Cerebellar cortex (tissue), 1 donor: ENCODE results near the gene VAMP8.
"Not testable (repeated sequence)": the region's sequence is repeated elsewhere in the genome, so short reads cannot be mapped to it uniquely, and the experiment has no call there.

ENCODE experiments used
- DNase-seq: peaks from one replicate; pipeline ENCODE4 v3.0.0-alpha.2; 2015; ENCODE audit warnings: low spot score

The VAMP8 gene

DNA sequence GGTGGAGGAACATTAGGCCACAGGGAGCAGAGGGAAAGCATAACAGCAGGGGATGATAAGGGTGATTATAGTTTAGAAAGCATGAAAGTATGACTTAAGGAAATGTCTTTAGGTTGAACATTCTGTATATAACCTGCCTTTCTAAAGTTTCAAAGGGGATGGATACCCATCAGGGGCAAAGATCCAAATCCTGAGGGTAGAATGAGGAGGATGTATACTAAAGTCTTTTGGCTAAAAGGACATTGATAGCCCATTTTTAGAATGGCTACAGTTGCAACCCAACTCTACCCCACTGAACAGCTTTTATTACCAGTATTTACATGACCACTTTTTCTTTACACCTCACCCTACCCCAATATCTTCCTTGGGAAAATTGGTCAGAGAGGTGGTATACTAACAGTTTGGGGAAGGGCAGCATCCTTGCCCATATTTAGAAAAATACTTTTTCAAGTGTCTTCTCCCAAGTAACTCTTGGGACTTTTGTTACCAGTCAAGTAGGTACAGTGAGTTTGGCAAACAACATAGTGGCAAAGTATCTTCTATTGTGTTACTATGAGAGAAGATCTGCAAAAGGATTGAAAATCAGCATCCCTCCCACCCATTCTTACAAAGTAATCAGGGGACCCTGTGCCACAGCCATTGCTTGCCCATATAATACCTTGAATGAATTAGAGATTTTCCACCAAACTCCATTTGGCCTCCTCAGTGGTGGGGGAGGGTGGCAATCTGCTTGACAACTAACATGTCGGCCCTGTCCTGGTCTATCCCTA is 30.1 kb upstream of the VAMP8 start:
- no peak for DNase-seq

DNA sequence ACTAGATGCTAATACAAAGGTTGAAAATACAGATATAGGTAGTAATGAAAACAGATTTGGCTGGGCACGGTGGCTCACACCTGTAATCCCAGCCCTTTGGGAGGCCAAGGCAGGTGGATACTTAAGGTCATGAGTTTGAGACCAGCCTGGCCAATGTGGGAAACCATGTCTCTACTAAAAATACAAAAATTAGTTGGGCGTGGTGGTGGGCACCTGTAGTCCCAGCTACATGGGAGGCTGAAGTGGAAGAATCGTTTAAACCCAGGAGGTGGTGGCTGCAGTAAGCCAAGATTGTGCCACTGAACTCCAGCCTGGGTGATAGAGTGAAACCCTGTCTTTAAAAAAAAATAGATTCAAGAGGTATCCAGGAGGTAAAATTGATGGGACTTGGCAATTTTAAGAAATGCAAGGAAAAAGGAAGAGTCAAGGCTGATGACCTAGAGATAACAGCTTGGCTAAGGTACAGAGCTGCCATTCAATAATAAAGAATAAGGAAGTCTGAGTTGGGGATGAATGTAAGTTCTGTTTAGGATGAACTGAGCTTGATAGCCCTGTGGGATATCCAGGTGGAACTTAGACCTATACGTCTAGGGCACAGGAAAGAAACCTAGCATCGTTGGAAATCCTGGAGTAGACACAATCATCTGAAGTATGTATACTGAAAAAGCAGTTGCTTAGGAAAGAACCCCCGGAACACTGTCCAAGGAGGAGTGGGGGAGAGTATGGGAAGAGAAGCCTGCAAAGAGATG is 29.4 kb upstream of the VAMP8 start:
- no peak for DNase-seq

DNA sequence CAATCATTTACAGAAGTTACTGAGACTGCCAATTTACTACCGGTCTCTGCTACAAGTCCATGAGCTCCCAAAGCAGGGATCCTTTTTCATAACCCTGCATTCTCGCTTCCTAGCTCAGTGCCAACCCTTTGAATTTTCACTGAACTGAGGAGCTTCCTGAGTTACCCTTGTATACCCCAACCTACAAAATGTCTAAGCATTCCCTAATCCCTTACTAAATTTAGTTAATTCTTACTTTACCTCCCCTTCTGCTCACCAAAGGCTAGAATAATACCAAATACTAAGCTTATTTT is 28.8 kb upstream of the VAMP8 start:
- DNase-seq = no peak

GRCh38 chr2:85549095-85549494 is 28.3 kb upstream of the VAMP8 start:
- DNase-seq = no peak

- DNase-seq = no peak
Measured at GRCh38 chr2:85549826-85550225, 27.6 kb upstream of the VAMP8 start.

DNA sequence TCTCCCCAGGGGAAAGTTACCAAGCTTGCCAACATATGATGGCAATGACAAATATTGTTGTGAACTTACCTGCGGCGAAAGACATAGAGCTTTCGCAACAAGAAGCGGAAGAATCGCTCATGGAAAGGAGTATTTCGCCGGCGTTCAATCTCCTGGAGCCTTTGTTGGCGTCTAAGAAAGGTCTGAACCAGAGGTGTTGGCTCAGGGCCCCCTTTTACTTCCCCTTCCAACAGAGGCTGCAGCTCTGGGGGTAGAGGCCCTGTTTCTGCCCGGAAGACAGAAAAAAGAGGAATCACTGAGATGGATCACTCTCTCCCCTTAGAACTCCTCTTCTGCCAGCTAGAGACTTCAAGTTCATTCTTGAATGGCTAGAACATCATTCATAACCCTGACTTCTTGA is 26.9 kb upstream of the VAMP8 start:
- no peak for DNase-seq

- peak; percentile 92 for DNase-seq
Measured at GRCh38 chr2:85551698-85552678, 25.4 kb upstream of the VAMP8 start.

DNA sequence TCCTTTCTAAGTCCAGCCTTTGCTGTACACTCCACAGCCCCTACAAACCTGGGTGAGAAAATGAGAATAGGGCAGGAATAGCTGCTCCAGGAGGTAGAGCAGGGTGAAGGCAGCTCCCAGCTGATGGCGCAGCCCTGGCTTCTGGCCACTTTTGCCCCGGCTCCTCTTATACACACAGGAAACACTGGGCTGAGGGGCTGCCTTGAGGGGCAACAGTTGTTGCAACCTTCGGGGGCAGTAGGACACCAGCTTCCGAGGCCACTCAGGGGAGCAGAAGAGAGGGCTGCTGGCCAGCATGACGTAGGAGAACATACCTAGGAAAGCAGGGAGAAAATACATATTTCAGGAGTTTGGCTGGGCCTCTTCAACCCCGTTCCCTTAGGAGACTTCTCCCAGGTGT is 24.2 kb upstream of the VAMP8 start:
- DNase-seq = no peak

- no peak for DNase-seq
Measured at GRCh38 chr2:85554980-85555612, 22.3 kb upstream of the VAMP8 start.

DNA sequence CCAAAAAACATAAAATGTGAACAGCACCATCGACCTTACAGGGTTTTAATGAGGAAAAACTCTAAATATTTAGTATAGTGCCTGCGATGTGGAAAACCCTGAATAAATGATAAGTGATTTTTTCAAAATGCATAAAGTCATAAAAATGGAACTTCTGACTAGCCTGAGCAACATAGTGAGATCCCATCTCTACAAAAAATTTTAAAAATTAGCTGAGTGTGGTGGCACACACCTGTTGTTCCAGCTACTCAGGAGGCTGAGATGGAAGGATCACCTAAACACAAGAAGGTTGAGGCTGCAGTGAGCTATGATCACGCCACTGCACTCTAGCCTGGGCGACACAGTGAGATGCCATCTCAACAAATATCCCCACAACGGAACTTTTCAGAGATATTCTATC is 20.3 kb upstream of the VAMP8 start:
- DNase-seq = no peak

GRCh38 chr2:85558160-85558559 is 19.2 kb upstream of the VAMP8 start:
- DNase-seq = no peak

DNA sequence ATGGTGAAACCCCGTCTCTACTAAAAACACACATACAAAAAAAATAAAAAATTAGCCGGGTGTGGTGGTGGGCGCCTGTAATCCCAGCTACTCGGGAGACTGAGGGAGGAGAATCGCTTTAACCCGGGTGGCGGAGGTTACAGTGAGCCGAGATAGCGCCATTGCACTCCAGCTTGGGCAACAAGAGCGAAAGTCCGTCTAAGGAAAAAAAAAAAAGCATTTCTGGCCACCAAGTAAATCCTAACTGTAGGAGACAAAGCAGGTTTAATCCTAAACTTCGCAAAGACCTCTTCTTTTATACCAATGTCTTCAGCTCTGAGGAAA is 17.0 kb upstream of the VAMP8 start:
- not testable (repeated sequence) for DNase-seq

- DNase-seq = no peak
Measured at GRCh38 chr2:85560812-85561279, 16.5 kb upstream of the VAMP8 start.

DNA sequence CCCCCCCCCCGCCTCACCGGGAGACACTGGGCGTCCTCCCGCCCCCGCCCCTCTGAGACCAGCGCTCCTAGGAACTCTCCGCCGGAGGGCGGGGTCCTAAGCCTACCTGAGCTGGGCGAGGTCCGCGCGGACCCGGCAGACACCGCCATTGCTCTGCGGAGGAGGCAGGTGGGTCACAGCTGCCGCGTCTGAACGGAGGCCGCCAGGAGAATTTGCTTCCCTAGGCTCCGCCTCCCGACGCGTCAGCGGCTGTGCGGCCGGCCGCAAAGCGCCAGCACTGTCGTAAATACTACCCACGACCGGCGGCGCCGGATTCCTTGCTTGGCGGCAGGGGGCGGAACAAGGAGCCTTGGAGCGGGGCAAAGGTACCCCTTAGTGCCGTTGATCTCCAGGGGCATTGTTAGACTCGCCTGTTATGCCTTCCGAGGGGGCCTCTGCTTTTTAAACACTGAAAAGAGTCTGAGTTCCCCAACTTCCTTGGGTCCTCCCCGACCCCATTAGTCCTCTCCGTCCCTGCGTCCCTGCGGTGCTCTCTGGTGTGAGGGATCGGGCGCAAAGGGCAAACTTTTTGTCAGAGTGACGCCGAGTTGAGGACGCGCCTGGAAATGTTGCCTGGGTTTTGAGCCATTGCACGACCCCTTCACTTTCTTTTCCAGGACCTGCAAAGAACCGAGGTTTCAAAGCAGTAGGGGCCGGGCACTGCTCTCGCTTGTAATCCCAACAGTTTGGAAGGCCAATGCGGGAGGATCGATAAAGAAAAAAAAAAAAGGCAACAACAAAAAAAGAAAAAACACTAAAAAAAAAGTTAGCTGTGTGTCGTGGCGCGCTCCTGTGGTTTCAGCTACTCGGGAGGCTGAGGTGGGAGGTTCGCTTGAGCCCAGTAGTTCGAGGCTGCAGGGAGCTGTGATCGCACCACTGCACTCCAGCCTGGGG is 15.8 kb upstream of the VAMP8 start, which contains the start of gene GGCX:
Gene GGCX, minus strand, starts transcription at position 214 of the 933 bp plus-strand sequence. Its CDS starts 65 bp downstream, at position 149.
- DNase-seq = peak; percentile 94

GRCh38 chr2:85564144-85564563 is 13.2 kb upstream of the VAMP8 start:
- DNase-seq = no peak

- DNase-seq = no peak
Measured at GRCh38 chr2:85566265-85566664, 11.1 kb upstream of the VAMP8 start.

DNA sequence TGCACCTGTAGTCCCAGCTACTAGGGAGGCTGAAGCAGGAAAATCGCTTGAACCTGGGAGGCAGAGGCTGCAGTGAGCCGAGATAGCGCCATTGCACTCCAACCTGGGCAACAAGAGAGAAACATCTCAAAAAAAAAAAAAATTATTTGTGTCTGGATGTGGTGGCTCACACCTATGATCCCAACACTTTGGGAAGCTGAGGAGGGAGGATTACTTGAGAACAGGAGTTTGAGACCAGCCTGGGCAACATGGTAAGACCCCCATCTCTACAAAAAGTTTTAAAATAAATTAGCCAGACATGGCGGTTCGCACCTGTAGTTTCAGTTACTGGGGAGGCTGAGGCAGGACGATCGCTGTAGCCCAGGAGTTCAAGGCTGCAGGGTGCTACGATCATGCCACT is 1.6 kb upstream of the VAMP8 start:
- no peak for DNase-seq

GRCh38 chr2:85577063-85577385 is 362 bp upstream of the VAMP8 start:
- no peak for DNase-seq

DNA sequence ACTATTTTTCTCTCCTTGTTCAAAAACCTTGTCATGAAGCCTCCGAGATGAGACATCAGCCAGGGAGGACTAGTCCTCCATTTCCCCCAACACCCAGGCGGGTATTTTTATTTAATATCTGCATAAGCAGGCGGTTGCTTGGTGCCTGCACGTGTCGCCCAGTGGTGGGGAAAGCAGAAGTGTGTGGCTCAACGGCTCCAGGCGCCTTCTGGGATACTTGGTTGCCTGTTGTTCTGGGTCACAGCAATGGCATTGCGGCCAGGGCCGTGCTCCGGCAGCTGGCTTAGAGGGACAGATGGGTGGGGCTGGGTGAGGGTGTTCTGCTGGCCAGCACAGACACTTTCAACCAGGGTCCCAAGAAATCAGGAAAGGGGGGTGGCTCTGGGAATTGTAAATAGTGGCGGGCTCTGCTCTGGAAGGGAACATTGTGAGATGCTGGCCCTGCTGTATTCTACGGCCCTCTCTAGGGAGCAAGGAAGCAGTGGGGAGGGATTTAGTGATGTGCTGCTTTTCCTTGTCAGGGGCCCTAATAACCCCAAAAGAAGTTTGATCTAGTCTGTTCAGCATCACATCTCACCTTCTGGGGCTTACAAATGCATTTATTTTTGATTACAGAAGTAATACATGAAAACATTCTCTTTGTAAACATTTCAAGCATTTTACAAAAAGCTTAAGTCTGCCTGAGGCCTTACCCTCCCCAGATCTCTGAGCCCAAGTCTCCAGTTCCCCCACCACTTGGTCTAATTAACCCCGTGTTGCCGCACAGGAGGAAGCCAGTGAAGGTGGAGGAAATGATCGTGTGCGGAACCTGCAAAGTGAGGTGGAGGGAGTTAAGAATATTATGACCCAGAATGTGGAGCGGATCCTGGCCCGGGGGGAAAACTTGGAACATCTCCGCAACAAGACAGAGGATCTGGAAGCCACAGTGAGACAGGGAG is 1.1 kb downstream of the VAMP8 start:
- no peak for DNase-seq
